ENCODE measurements around the gene SLC5A10.

The SLC5A10 gene

GRCh38 chr17:19002805-19003542, 51.0 kb downstream of the SLC5A10 start:
- DNase-seq (ENCODE audit: low spot score), result no peak

GRCh38 chr17:19003543-19004420, 51.8 kb downstream of the SLC5A10 start:
- no peak for DNase-seq (ENCODE audit: low spot score)

DNA sequence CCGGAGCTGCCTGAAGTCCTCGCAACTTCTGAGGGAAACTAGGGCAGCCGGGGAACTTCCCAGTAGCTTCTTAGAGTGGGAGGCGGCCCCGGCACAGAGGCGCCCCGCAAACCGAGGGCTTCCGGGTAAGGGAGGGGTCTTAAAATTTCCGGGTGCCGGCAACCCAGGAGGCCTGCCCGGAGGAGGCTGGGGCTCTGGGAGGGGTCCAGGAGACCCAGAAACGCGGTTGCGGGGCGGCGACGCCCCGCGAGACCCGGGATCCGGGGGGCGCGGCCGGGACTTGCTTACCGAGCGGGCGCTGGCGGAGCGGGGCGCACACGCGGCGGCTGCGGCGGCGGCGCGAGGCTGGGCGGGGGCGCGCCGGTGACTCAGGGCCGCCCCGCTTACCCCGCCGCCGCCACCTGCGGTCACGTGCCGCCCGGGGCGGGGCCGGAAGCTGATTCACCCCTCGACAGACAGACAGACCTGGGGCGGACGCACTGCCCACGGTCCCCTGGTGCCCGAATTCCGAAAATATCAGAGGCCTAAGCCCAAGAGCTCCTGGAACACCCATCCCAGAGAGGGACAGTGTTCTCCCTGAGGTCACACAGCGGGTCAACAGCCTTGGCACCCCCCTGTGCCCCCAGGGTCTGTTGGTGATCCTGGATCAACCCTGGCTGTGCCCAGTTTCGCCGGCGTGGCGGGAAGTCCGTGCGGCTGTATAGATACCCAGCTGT, 52.6 kb downstream of the SLC5A10 start, which contains the start of gene FAM83G:
FAM83G (minus strand) TSS at position 344 of the 716 bp plus-strand sequence. CDS start 723 bp downstream, outside the sequence.
- DNase-seq (ENCODE audit: low spot score), result peak; percentile 46

GRCh38 chr17:19005137-19005773, 53.3 kb downstream of the SLC5A10 start:
- no peak for DNase-seq (ENCODE audit: low spot score)

- no peak for DNase-seq (ENCODE audit: low spot score)
Observed at GRCh38 chr17:19005789-19006430, 53.9 kb downstream of the SLC5A10 start.

- no peak for DNase-seq (ENCODE audit: low spot score)
Observed at GRCh38 chr17:19006698-19007097, 54.7 kb downstream of the SLC5A10 start.

DNA sequence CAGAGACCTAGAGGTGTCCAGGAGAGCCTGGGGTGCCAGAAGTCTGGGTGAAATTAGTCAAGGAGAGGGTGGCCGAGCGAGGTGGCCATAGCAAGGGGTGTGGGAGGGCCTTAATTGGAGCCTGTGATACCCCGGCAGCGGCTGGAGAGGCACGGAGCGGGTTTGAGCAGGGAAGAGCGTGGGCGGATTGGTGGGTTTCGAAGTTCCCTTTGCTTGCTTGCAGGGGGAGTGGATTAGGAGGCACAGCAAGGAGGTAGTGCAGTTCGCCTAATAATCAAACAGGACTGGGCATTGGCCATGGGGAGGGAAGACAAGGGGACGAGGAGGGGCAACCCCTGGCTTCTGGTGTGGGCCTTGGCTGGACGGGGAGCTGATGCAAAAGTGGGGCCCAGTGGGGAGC, 58.0 kb downstream of the SLC5A10 start:
- no peak for DNase-seq (ENCODE audit: low spot score)

- no peak for DNase-seq (ENCODE audit: low spot score)
Observed at GRCh38 chr17:19010729-19011505, 59.0 kb downstream of the SLC5A10 start.

GRCh38 chr17:19011581-19011980, 59.6 kb downstream of the SLC5A10 start:
- no peak for DNase-seq (ENCODE audit: low spot score)

DNA sequence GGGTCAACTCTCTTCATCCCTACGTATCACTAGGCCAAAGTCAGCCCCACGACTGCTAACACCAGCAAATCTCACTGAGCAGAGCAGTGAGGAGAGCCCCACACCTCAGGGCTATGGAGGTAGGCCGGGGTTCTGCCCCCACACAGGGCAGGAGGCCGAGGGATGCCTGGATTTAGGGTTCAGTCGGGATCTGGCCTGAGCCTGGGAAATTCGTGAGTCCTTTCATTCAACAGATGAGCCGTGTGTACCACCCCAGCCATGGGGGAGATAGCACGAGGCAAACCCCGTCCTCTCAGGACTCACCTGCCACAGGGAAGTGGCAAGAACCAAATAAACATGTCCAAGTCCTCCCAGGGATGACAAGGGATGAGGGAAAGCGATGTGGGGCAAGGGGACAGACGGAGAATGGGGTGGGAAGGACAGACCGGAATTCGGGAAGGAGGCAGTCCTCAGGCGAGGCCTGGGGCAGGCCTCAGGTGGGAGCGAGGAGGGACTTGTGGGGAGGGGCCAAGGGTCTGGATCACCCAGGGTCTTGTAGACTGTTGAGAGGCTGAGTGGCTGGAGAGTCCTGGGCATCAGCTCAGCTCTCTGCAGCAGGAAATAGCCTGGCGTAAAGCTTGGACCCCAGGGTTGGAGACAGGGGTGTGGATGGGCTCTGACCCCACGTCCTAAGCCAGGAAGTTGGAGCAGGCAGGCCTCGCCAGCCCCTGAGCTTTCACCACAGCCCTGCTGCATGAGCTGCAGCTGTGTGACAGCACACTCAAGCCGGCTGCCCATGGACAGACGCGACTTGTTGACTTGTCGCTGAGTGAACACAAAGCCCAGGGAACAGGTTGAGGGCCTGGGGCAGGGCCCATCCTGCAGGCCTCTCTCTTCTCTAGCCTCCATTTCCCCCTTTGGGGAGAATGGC, 60.5 kb downstream of the SLC5A10 start:
- no peak for DNase-seq (ENCODE audit: low spot score)

DNA sequence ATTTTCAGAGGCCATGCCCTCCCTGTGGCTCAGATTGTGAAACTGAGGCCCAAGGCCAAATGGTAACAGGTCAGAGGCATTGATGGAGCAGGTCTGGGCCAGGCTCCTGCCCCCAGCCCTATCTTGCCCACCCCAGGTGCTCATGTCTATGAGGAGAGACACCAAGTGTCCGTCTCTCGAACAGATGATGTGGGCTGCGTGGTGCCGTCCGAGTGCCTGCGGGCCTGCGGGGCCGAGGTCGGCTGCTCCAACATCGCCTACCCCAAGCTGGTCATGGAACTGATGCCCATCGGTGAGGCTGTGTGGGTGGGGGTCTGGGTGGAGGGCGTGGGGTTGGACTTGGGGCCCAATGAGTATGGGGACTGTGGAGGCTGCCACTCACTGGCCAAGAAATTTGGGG, 61.3 kb downstream of the SLC5A10 start:
- no peak for DNase-seq (ENCODE audit: low spot score)

DNA sequence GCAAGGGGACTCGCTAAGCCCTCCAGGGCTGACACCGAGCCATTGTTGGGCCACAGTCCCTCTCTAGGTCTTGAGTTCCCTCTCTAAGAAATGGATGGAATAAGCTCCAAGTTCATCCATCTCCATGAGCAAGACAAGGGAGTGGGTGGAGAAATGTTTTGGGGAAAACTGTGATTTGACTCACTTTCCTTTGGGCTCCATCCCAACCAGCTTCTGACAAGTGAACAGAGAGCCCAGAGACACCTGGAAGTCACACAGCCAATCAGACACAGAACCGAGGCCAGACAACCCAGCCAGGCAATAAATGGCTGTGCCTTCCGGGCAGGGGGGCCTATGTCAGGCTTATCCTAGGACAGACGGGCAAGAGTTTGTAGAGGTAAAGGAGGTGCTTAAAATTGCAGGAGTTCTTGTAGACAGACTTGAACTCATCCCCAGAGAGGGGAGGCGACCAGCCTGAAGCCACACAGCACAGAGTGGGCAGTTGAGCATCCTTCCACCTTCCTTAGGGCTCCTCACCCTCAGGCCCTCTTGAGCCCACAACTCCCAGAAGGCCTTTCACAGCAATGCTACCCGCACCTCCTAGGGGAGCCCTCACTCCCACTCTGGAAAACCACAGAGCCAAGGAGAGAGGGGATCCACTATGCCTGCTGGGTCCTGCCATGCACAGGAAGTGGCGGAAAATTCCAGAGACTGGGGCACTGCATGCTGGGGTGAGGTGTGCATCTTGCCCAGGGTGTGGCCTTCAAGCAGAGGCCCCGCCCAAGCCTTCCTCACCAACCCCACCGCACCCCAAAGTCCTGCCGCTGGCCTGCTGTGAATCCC, 62.1 kb downstream of the SLC5A10 start:
- DNase-seq (ENCODE audit: low spot score), result no peak

- no peak for DNase-seq (ENCODE audit: low spot score)
Observed at GRCh38 chr17:19014628-19015215, 62.8 kb downstream of the SLC5A10 start.

DNA sequence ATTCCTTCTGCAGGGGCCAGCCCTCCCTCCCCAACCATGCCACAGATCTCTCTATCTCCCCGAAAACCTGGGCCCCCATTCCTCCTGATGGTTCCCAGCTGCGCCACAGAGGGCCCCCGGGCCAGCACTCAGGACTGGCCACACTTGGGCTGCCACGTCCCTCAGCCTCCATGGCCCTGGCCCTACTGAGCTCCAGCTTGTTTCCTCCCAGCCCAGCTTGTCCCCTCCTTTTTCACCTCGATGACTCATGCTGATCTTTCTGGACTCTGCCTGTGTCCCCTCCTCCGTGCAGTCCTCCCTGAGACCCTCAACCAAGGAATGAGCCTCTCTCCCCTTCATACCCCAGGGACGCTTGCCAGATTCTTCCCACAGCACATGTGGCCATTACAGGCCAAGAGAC, 63.5 kb downstream of the SLC5A10 start:
- DNase-seq (ENCODE audit: low spot score), result no peak

DNA sequence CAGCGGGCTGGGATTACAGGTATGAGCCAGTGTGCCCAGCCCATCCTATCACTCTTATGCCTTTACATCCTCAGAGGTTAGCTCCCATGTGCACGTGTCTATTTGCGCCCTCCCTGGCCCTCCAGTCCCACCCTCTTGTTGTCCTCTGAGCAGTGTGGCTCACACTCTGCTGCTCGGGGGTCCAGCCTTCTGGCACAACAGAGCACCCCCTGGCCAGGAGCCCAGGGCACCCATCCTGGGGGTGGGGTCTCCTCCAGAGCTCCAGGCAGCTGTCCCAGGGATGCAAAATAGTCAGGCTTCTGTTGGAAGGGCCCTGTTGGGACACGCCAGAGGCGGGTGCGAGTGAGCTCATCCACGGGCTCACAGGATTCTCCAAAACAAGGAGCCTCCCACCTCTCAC, 64.3 kb downstream of the SLC5A10 start:
- no peak for DNase-seq (ENCODE audit: low spot score)

- DNase-seq (ENCODE audit: low spot score), result no peak
Observed at GRCh38 chr17:19016881-19017280, 64.9 kb downstream of the SLC5A10 start.

GRCh38 chr17:19017401-19017800, 65.4 kb downstream of the SLC5A10 start:
- DNase-seq (ENCODE audit: low spot score), result no peak
